GM10248 (cell line): ENCODE data around the gene RGPD4.

Source experiments
- CTCF ChIA-PET: fragments of 300-600 bp; sonication (Branson Sonifier 250); formaldehyde crosslinking; extraction: SDS; loops from one replicate; lab custom pipeline; 2021; ENCODE audit warnings: antibody characterized with exemption; lab: Yijun Ruan, JAX
- POLR2A ChIA-PET: fragments of 350-650 bp; sonication (Branson Sonifier 250); formaldehyde crosslinking; extraction: SDS; loops from one replicate; lab custom pipeline; 2020; ENCODE audit warnings: antibody characterized with exemption; lab: Yijun Ruan, JAX
- DNase-seq: peaks from one replicate; pipeline ENCODE4 v3.0.0; 2012; ENCODE audit errors: extremely low spot score
- CTCF ChIP-seq: IDR thresholded peaks from 2 replicates; pipeline ENCODE4 v1.5.1; 2012; ENCODE audit warnings: mild to moderate bottlenecking, low read depth; ENCODE audit errors: extremely low read depth, missing control alignments, control extremely low read depth

Gene RGPD4

GRCh38 chr2:107931412-107931811 is 104.7 kb downstream of the RGPD4 start:
- no peak for DNase-seq
- TF ChIP-seq CTCF: no peak
- POLR2A ChIA-PET: no interaction called here
- CTCF ChIA-PET: interaction anchor here (1.8 kb wide), 1 partner anchor 9 kb away, joined by 5 read pairs; no protein-coding TSS in a partner anchor

GRCh38 chr2:107932488-107932887 is 105.8 kb downstream of the RGPD4 start:
- CTCF ChIA-PET: interaction anchor here (1.8 kb wide), 1 partner anchor 8 kb away, joined by 5 read pairs; no protein-coding TSS in a partner anchor
- no peak for TF ChIP-seq CTCF
- POLR2A ChIA-PET: no interaction called here
- no peak for DNase-seq

- DNase-seq: no peak
- TF ChIP-seq CTCF: peak; percentile 27
- ChIA-PET POLR2A (no interaction called here), CTCF (interaction anchor here (1.0 kb wide), 1 partner anchor 14 kb away, joined by 3 read pairs; no protein-coding TSS in a partner anchor)
These were observed 106.3 kb downstream of the RGPD4 start for GRCh38 chr2:107932979-107933378.

GRCh38 chr2:107936433-107937359 is 110.0 kb downstream of the RGPD4 start:
- ChIA-PET POLR2A (no interaction called here), CTCF (interaction anchor here (0.7 to 4.1 kb wide), 5 partner anchors 9 to 648 kb away, joined by 3 to 15 read pairs (median 5); no protein-coding TSS in a partner anchor)
- no peak for DNase-seq
- TF ChIP-seq CTCF: peak; percentile 34
